Tongue (tissue), 2 donors: ENCODE results near the gene HLA-DPA1. TPM values are rescaled to one million over a fixed set of nuclear protein-coding genes. Genes with fewer than 3 reads are reported as not detected.

Source experiments
- DNase-seq: peaks from one replicate; pipeline ENCODE4 v3.0.0-alpha.2; 2015
- total RNA-seq: library from RNA; depleted of rRNA; stranded (reverse); fragments of >200 nt; gene quantifications from one replicate; pipeline ENCODE4 v1.2.3, GENCODE V29; 2014

The HLA-DPA1 gene
- total RNA-seq, 1 donor from 2014 or later: 15.6 TPM

DNA sequence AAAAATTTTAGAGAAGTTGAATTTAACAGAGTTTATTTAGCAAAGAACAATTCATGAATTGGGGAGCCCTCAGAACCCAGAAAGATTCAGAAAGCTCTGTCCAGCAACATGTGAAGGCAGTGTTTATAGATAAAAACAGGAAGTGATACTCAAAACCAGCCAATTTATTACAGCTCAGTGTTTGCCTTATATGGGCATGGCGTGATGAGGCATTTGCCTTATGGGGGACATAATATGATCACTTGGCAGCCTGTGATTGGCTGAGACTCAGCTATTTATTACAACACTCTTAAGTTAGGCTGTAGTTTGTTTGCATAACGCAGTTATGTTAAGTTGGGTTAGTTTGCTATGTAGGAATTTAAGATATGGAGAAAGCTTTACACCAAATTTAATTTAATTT is 11.5 kb downstream of the HLA-DPA1 start:
- no peak for DNase-seq

GRCh38 chr6:33057222-33058150 is 16.0 kb downstream of the HLA-DPA1 start:
- DNase-seq: no peak

DNA sequence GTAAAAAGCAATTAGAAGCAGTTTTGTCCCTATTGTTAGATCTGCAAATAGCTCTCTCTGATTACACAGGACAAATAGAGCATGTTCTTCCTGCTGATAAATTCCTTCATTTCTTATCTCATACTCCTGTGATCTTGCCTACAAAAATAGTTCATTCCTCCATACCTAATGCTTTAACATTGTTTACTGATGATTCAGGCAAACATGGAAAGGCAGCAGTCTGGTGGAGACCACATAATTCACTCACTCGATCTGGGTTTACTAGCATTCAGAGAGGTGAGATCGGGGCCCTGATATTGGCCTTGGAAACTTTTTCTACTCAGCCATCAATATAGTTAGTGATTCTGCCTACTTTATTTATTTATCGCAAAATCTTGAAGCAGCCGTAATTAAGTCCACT is 20.2 kb downstream of the HLA-DPA1 start:
- no peak for DNase-seq

DNA sequence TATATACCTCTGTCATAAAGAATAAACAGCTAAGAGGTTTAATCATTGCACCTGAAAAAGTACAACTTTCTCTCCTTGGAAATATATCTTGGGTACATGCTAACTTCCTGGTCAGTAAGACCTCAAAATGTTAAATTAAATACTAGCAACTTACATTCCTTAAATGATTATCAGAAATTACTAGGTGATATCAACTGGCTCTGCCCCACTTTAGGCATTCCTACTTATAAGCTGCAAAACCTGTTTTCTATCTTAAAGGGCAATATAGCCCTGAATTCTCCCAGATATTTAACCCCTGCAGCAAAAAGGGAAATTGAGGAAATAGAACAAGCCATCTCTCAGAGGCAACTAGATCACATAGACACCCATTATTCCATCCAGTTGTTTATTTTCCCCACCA is 20.8 kb downstream of the HLA-DPA1 start:
- DNase-seq: no peak

- peak; percentile 56 for DNase-seq
Observed at GRCh38 chr6:33050014-33050810, 23.2 kb downstream of the HLA-DPA1 start.

- DNase-seq: no peak
Observed at GRCh38 chr6:33049323-33050013, 24.0 kb downstream of the HLA-DPA1 start.

- no peak for DNase-seq
Observed at GRCh38 chr6:33040157-33040556, 33.3 kb downstream of the HLA-DPA1 start.

GRCh38 chr6:33036535-33036934 is 36.9 kb downstream of the HLA-DPA1 start:
- DNase-seq: no peak

- DNase-seq: no peak
Observed at GRCh38 chr6:33034554-33034953, 38.9 kb downstream of the HLA-DPA1 start.

- no peak for DNase-seq
Observed at GRCh38 chr6:33030245-33030644, 43.2 kb downstream of the HLA-DPA1 start.

GRCh38 chr6:33029328-33030184 is 43.9 kb downstream of the HLA-DPA1 start:
- peak; percentile 12 for DNase-seq

DNA sequence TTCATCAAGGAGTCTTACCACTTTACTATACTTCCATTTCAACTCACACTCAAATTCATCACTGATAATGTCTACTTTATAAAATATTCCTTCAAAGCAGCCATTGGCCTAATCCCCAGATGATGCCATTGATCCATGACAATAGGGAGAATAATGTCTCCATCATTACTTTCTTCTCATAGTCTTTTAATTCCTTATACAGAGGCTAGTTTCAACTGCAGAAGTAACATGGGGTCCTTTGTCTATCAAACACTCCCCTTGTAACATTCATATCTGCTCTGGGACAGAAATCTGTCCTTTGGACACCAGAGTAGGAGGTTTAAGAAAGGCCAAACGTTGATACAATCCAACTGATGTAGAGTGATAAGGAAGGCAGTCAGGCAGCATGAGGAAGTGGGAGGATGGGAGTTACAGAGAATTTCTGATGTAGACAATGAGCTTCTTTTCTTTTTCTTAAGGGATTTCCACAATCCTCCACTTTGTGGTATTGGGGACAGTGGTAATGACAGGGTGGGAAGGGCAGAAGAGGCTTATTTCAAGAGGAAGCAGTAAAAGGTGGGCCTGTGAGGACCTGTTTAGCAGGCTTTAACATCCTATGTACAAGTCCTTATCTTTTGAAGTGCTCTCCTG is 45.1 kb downstream of the HLA-DPA1 start:
- DNase-seq: no peak

GRCh38 chr6:33024521-33024920 is 48.9 kb downstream of the HLA-DPA1 start:
- DNase-seq: no peak

GRCh38 chr6:33023536-33023935 is 49.9 kb downstream of the HLA-DPA1 start:
- no peak for DNase-seq

DNA sequence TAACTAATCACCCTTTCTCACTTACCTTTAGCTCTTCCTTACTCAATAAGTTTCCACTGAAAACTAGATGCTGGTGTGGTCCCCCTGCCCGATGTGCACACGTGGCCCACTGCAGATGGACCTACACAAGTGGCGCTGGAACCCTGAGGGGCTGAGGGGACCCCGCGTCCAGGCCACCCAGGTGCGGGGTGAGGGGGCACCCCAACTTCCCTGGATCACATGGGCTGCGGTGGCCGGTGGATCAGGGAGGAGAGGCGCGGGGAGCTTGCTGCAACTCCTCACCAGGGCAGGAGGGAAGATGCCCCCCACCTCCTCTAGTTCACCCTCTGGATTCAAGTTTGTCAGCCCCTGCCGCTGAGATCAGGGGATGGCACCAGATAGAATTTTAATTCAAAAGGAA is 51.5 kb downstream of the HLA-DPA1 start:
- no peak for DNase-seq

DNA sequence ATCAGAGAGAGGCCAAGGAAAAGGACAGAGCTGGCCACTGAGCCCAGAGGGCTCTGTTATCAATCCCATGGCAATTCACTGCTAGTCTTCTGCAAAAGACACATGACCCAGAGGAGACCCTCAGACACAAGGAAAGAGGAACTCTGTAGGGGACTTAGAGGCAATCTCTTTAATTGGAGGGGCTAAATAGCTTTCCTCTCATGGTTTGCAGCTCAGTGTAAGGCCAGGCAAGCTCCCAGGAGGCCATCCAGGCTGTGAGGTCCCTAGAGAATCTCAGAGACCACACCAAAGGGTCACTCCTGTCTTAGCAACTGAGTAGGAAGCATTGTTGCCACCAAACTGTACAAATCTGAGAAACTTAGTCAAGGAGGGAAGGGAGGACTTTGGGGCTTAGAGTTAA is 54.1 kb downstream of the HLA-DPA1 start:
- no peak for DNase-seq

DNA sequence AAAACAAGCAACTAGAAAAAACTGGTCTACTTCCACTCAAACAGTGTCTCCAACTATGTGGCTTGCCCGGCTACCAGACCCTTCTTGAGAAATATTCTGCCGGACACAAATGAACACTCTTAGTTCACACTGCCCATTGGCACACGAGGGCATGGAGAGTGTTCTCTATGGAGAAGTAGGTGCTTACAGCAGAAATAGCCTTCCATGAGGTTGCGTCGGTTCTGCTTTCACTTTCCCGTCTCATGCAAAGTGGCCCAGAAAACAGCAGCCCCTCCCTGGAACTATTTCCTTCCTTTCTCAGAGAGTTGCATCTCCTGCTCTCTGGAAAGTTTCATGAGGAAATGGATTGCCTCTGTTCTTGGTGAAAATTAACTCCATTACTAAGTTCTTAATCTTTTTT is 54.5 kb downstream of the HLA-DPA1 start:
- DNase-seq: peak; percentile 17

DNA sequence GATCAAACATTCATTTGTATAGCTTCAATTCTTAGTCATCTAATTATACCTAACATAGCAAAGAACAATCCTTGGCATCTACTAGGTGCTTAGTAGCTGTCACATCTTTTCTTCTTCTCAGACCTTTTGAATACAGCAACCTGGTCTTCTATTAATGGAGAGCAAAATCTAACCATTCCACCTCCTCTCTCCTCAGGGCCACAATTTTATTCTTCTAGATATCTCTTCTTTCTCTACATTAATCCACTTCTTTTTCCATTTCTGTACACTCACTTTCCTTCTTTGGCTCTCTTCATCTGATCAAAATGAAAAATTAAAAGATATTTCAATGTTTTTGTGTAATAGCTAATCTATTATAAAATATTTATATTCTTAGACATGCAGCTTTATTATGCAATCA is 55.0 kb downstream of the HLA-DPA1 start:
- no peak for DNase-seq

DNA sequence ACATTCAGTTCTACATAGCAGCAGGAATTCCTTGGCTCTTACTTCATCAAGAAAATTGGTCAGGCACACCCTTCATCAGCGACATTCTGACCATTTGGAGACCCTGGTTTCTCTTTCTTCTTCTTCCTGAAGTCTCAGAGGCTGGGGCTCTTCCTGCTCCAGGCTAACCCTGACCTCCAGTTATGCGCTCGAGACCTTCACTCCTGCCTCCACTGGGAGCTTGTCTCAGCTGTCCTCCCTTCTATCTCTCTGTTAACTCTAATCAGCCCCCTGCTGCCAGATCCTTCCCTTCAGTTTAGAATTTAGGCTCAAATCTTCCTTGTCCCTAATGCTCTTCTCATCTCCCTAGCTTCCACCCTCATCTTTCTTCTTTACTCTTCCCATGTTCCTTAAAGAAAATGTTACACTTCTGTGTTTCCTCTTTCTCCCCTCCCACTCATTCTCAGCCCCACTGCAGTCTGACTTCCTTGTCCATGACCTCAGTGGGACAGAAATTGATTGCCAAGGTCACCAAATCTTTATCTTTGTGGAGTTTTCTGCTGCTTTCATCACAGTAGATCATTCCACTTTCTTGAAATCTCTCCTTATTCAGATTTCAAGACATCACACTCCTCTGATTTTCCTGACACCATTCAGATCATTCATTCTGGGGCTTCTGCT is 55.6 kb downstream of the HLA-DPA1 start:
- no peak for DNase-seq

DNA sequence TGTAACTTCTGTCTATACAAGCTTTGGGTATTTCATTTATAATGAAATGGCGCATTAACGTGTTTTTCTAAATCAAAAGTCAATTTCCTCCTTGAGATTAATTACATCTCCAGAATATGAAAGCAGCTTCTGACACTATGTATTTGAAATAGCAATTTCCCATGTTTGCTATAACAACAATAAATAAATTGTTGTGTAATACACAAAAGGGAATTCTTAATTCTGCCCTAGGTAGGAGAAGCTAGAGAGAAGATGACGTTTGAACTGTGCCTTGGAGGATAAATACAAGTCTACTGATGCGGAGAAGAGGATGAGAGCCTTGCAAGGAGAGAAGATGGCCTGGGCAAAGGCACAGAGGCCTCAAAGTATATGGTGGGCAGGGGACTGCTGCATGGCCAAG is 56.4 kb downstream of the HLA-DPA1 start:
- DNase-seq: no peak

DNA sequence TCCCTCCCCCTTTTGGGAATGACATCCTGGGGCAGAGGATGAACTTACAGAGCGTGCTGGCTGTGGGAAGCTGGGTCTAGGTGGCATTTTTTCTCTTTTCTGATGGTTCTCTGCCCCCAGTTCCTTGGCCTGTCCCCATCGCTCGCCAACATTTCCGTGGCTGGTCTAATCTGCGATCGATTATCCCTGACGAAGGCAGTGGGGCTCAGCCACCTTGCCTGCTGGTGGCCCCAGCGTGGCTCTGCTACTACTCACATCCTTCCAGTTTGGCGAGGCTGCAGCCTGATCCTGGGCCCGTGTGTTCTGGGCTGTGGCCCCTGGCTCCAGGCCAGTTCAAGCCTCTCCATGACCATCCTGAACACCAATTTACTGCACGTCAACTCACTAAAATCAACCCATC is 57.7 kb downstream of the HLA-DPA1 start:
- DNase-seq: no peak
